GM21619 (cell line): ENCODE results near the gene GPR84.
A peak's percentile ranks its signal among the peaks of the same experiment; 100 is the strongest.

Experiments used
- ATAC-seq: cut with Tn5 transposase; IDR thresholded peaks from one replicate; pipeline ENCODE4 v1.9.1; 2021; ENCODE audit not compliant: unreplicated experiment

GPR84 gene

GRCh38 chr12:54392485-54393206, 28.4 kb upstream of the GPR84 start:
- ATAC-seq: no peak

GRCh38 chr12:54390668-54391551, 26.6 kb upstream of the GPR84 start:
- no peak for ATAC-seq

- no peak for ATAC-seq
Measured at GRCh38 chr12:54390176-54390667, 25.9 kb upstream of the GPR84 start.

- ATAC-seq: no peak
Measured at GRCh38 chr12:54389607-54390175, 25.4 kb upstream of the GPR84 start.

GRCh38 chr12:54389134-54389508, 24.8 kb upstream of the GPR84 start:
- ATAC-seq: no peak

GRCh38 chr12:54388237-54389133, 24.2 kb upstream of the GPR84 start:
- no peak for ATAC-seq

- ATAC-seq: no peak
Measured at GRCh38 chr12:54387114-54387467, 22.8 kb upstream of the GPR84 start.

- no peak for ATAC-seq
Measured at GRCh38 chr12:54386403-54387113, 22.3 kb upstream of the GPR84 start.

- peak; percentile 47 for ATAC-seq
Measured at GRCh38 chr12:54385251-54385914, 21.1 kb upstream of the GPR84 start.

GRCh38 chr12:54384591-54385041, 20.3 kb upstream of the GPR84 start, which contains the start of gene ZNF385A:
Gene ZNF385A (minus strand): TSS chr12:54384733. CDS start chr12:54384514, 219 bp downstream.
- ATAC-seq: no peak

- ATAC-seq: no peak
Measured at GRCh38 chr12:54383041-54383609, 18.8 kb upstream of the GPR84 start.

- no peak for ATAC-seq
Measured at GRCh38 chr12:54381136-54381535, 16.9 kb upstream of the GPR84 start.

- peak; percentile 77 for ATAC-seq
Measured at GRCh38 chr12:54379398-54380201, 15.3 kb upstream of the GPR84 start.

- ATAC-seq: no peak
Measured at GRCh38 chr12:54378796-54379397, 14.6 kb upstream of the GPR84 start.

- ATAC-seq: no peak
Measured at GRCh38 chr12:54377797-54378515, 13.7 kb upstream of the GPR84 start.

GRCh38 chr12:54377007-54377406, 12.7 kb upstream of the GPR84 start:
- ATAC-seq: no peak

GRCh38 chr12:54376596-54376995, 12.3 kb upstream of the GPR84 start:
- no peak for ATAC-seq
